Neural cell (in vitro differentiated cells): ENCODE data around the gene PROSER1. TPM values are rescaled to one million over a fixed set of nuclear protein-coding genes. Genes with fewer than 3 reads are reported as not detected.

ENCODE experiments used
- H2AFZ ChIP-seq: fragments of 200-600, 300-800 bp; sonication (generic), shearing (Covaris generic); 2 replicates; pipeline ENCODE4 v1.6.0; 2014; ENCODE audit warnings: low read depth, mild to moderate bottlenecking, antibody characterized with exemption, low read length, moderate library complexity
- H3F3A ChIP-seq: fragments of 200-600 bp; shearing (Covaris generic); 2 replicates; pipeline ENCODE4 v1.6.1; 2016; ENCODE audit warnings: mild to moderate bottlenecking, moderate library complexity, mixed read lengths, antibody characterized with exemption, low read length; ENCODE audit not compliant: insufficient read depth, poor library complexity, severe bottlenecking
- H3K27ac ChIP-seq: fragments of 200-600, 300-800 bp; sonication (generic), shearing (Covaris generic); 2 replicates; pipeline ENCODE4 v1.5.1; 2014; ENCODE audit warnings: mild to moderate bottlenecking, low read length, moderate library complexity
- H3K27me3 ChIP-seq: fragments of 300-800, 200-600 bp; sonication (generic), shearing (Covaris generic); 2 replicates; pipeline ENCODE4 v1.6.0; 2014; ENCODE audit warnings: mild to moderate bottlenecking, low read depth, low read length, moderate library complexity; ENCODE audit not compliant: insufficient read depth
- H3K36me3 ChIP-seq: fragments of 300-800, 200-600 bp; sonication (generic), shearing (Covaris generic); 2 replicates; pipeline ENCODE4 v1.5.1; 2014; ENCODE audit warnings: mild to moderate bottlenecking, antibody characterized with exemption, low read length, moderate library complexity; ENCODE audit not compliant: insufficient read depth
- H3K4me2 ChIP-seq: fragments of 300-800, 200-600 bp; sonication (generic), shearing (Covaris generic); 2 replicates; pipeline ENCODE4 v1.6.0; 2014; ENCODE audit warnings: mild to moderate bottlenecking, low read length
- H3K4me3 ChIP-seq: fragments of 300-800, 200-600 bp; sonication (generic), shearing (Covaris generic); 2 replicates; pipeline ENCODE4 v1.5.1; 2014; ENCODE audit warnings: mild to moderate bottlenecking, low read length, moderate library complexity
- H3K79me2 ChIP-seq: fragments of 200-600 bp; shearing (Covaris generic); replicated peaks from 2 replicates; pipeline ENCODE4 v1.6.0; 2014; ENCODE audit warnings: mild to moderate bottlenecking, low read length, moderate library complexity; ENCODE audit not compliant: insufficient read depth
- H3K9ac ChIP-seq: fragments of 300-800, 200-600 bp; sonication (generic), shearing (Covaris generic); 2 replicates; pipeline ENCODE4 v1.6.1; 2016; ENCODE audit warnings: mild to moderate bottlenecking, low read length, mixed read lengths
- H3K9me2 ChIP-seq: fragments of 200-600 bp; shearing (Covaris generic); 2 replicates; pipeline ENCODE4 v1.6.1; 2016; ENCODE audit warnings: mild to moderate bottlenecking, low read length, mixed read lengths; ENCODE audit not compliant: insufficient read depth
- H3K9me3 ChIP-seq: fragments of 200-600, 300-800 bp; sonication (generic), shearing (Covaris generic); 2 replicates; pipeline ENCODE4 v1.6.1; 2016; ENCODE audit warnings: mild to moderate bottlenecking, mixed run types, low read length, moderate library complexity, mixed read lengths
- H4K20me1 ChIP-seq: fragments of 200-600 bp; shearing (Covaris generic); 2 replicates; pipeline ENCODE4 v1.6.1; 2016; ENCODE audit warnings: mild to moderate bottlenecking, mixed run types; ENCODE audit not compliant: insufficient read depth
- CTCF ChIP-seq: fragments of 450-650 bp; IDR thresholded peaks from 2 replicates; pipeline ENCODE4 v1.5.1; 2014; ENCODE audit warnings: antibody characterized with exemption, mild to moderate bottlenecking, moderate library complexity; ENCODE audit not compliant: poor library complexity, severe bottlenecking
- EP300 ChIP-seq: fragments of 450-650 bp; conservative IDR thresholded peaks from 2 replicates; pipeline ENCODE4 v1.6.1; 2014; ENCODE audit warnings: antibody characterized with exemption, mild to moderate bottlenecking, moderate library complexity; ENCODE audit not compliant: poor library complexity, severe bottlenecking
- EZH2 ChIP-seq: fragments of 200-600, 300-800 bp; shearing (Covaris generic), sonication (generic); IDR thresholded peaks from 2 replicates; pipeline ENCODE4 v1.6.1; 2014; ENCODE audit warnings: antibody characterized with exemption, low read length, borderline replicate concordance, mild to moderate bottlenecking; ENCODE audit not compliant: insufficient read depth, poor library complexity, severe bottlenecking
- MXI1 ChIP-seq: fragments of 450-650 bp; conservative IDR thresholded peaks from 2 replicates; pipeline ENCODE4 v1.6.1; 2014; ENCODE audit warnings: antibody characterized with exemption, mild to moderate bottlenecking; ENCODE audit not compliant: poor library complexity, severe bottlenecking
- POLR2AphosphoS5 ChIP-seq: IDR thresholded peaks from 2 replicates; pipeline ENCODE4 v1.6.1; 2012
- RAD21 ChIP-seq: fragments of 450-650 bp; conservative IDR thresholded peaks from 2 replicates; pipeline ENCODE4 v1.6.1; 2014; ENCODE audit warnings: antibody characterized with exemption, mild to moderate bottlenecking, moderate library complexity
- REST ChIP-seq: IDR thresholded peaks from 2 replicates; pipeline ENCODE4 v1.6.1; 2012; ENCODE audit warnings: borderline replicate concordance
- SMC3 ChIP-seq: fragments of 450-650 bp; conservative IDR thresholded peaks from 2 replicates; pipeline ENCODE4 v1.6.1; 2014; ENCODE audit warnings: antibody characterized with exemption, mild to moderate bottlenecking, moderate library complexity; ENCODE audit not compliant: poor library complexity
- TAF1 ChIP-seq: IDR thresholded peaks from 2 replicates; pipeline ENCODE4 v1.6.1; 2012; ENCODE audit warnings: low read depth
- polyA plus RNA-seq: library from polyadenylated mRNA; depleted of rRNA; stranded (reverse); fragments of >200 nt; gene quantifications from 2 replicates; pipeline ENCODE4 v1.2.3, GENCODE V29; 2014

Gene PROSER1
- polyA plus RNA-seq, 1 donor from 2014 or later, result 28.2 TPM

GRCh38 chr13:39037410-39037879 lies 444 bp downstream of the PROSER1 start:
- Histone ChIP-seq H3K9me3 (no peaks in the 10 kb centered on the region), H3K9ac (peak overlapping the region; percentile 81), H3K27me3 (no peaks in the 10 kb centered on the region), H3K79me2 (peaks cover 58% of the 10 kb centered on the region), H3K9me2 (no peaks in the 10 kb centered on the region), H3K27ac (peak overlapping the region; percentile 87), H3K36me3 (no peaks in the 10 kb centered on the region), H3K4me2 (peak overlapping the region; percentile 60), H3K4me3 (peak overlapping the region; percentile 73), H3F3A (no peaks in the 10 kb centered on the region), H2AFZ (no peak overlapping the region), H4K20me1 (no peaks in the 10 kb centered on the region)
- TF ChIP-seq TAF1 (no peak), SMC3 (peak; percentile 48), EP300 (peak; percentile 53), CTCF (peak; percentile 34), POLR2AphosphoS5 (no peak), RAD21 (no peak), EZH2 (no peak), REST (no peak), MXI1 (peak; percentile 92)

- no peaks in the 10 kb centered on the region for H3F3A ChIP-seq
- peaks cover 70% of the 10 kb centered on the region for H3K79me2 ChIP-seq
- no peak overlapping the region for H2AFZ ChIP-seq
- TF ChIP-seq POLR2AphosphoS5 (no peak), MXI1 (peak; percentile 45), CTCF (no peak), SMC3 (no peak), REST (no peak), EP300 (no peak)
- H3K9me3 ChIP-seq, result no peaks in the 10 kb centered on the region
- peak overlapping the region; percentile 73 for H3K4me3 ChIP-seq
- H3K36me3 ChIP-seq, result no peaks in the 10 kb centered on the region
- no peak overlapping the region for H3K27ac ChIP-seq
- no peaks in the 10 kb centered on the region for H3K27me3 ChIP-seq
- no peaks in the 10 kb centered on the region for H3K9me2 ChIP-seq
- H3K4me2 ChIP-seq, result peak overlapping the region; percentile 60
- no peaks in the 10 kb centered on the region for H4K20me1 ChIP-seq
- peak overlapping the region; percentile 81 for H3K9ac ChIP-seq
These were observed 1.7 kb downstream of the PROSER1 start for GRCh38 chr13:39036212-39036611.
